ENCODE measurements around the gene PRR3. TPM values are rescaled to one million over a fixed set of nuclear protein-coding genes. Genes with fewer than 3 reads are reported as not detected.

Gene PRR3
- total RNA-seq, 1 donor from 2014 or later = 2.9 TPM

Other genes starting within 250 kb of the PRR3 start
- 11.6 and 15.3 TPM in 2 replicates for gene TRIM39, start 230.4 kb upstream of the PRR3 start, total RNA-seq
- gene RPP21, start 212.1 kb upstream of the PRR3 start, total RNA-seq = 17.5 and 26.9 TPM in 2 replicates
- 717 and 1,065 TPM in 2 replicates for gene HLA-E, start 67.8 kb upstream of the PRR3 start, total RNA-seq
- gene GNL1, start 806 bp upstream of the PRR3 start, total RNA-seq = 53.1 and 63.0 TPM in 2 replicates
- gene ABCF1, start 14.1 kb downstream of the PRR3 start, total RNA-seq = 49.5 and 70.3 TPM in 2 replicates
- gene PPP1R10, start 59.9 kb downstream of the PRR3 start, total RNA-seq = 19.4 and 20.0 TPM in 2 replicates
- 37.9 and 41.0 TPM in 2 replicates for gene MRPS18B, start 60.5 kb downstream of the PRR3 start, total RNA-seq
- gene ATAT1, start 69.6 kb downstream of the PRR3 start, total RNA-seq = 3.4 and 3.7 TPM in 2 replicates
- gene C6orf136, start 89.8 kb downstream of the PRR3 start, total RNA-seq = 3.5 and 9.9 TPM in 2 replicates
- 39.3 and 52.6 TPM in 2 replicates for gene DHX16, start 115.7 kb downstream of the PRR3 start, total RNA-seq
- 41.7 and 64.8 TPM in 2 replicates for gene PPP1R18, start 129.3 kb downstream of the PRR3 start, total RNA-seq
- 3.1 and 4.6 TPM in 2 replicates for gene NRM, start 133.7 kb downstream of the PRR3 start, total RNA-seq
- gene MDC1, start 160.0 kb downstream of the PRR3 start, total RNA-seq = 6.3 and 12.5 TPM in 2 replicates
- 301 and 692 TPM in 2 replicates for gene TUBB, start 163.1 kb downstream of the PRR3 start, total RNA-seq
- gene FLOT1, start 185.4 kb downstream of the PRR3 start, total RNA-seq = 71.5 and 124 TPM in 2 replicates
- 74.4 and 134 TPM in 2 replicates for gene IER3, start 187.3 kb downstream of the PRR3 start, total RNA-seq